Nephron progenitor cell (in vitro differentiated cells): ENCODE measurements around the gene WDR93.

ENCODE experiments used
- DNase-seq: peaks from one replicate; pipeline ENCODE4 v3.0.0; 2021
- H3K27ac Mint-ChIP-seq: 2 replicates; pipeline ENCODE4 v1.8.0; 2021; ENCODE audit warnings: mild to moderate bottlenecking, moderate library complexity, mixed read lengths
- H3K27me3 Mint-ChIP-seq: 2 replicates; pipeline ENCODE4 v1.8.0; 2021; ENCODE audit warnings: mild to moderate bottlenecking, low read depth, mixed read lengths; ENCODE audit not compliant: poor library complexity
- H3K36me3 Mint-ChIP-seq: 2 replicates; pipeline ENCODE4 v1.8.0; 2021; ENCODE audit warnings: low read depth, mixed read lengths
- H3K4me1 Mint-ChIP-seq: 2 replicates; pipeline ENCODE4 v1.8.0; 2021; ENCODE audit warnings: mixed read lengths
- H3K4me3 Mint-ChIP-seq: 2 replicates; pipeline ENCODE4 v1.8.0; 2021; ENCODE audit warnings: mild to moderate bottlenecking, moderate library complexity, mixed read lengths
- H3K9me3 Mint-ChIP-seq: 2 replicates; pipeline ENCODE4 v1.8.0; 2021; ENCODE audit warnings: mild to moderate bottlenecking, moderate library complexity, mixed read lengths
- TF ChIP-seq, protein P1 (sequence below): fragments of 200-600 bp; sonication (generic); IDR thresholded peaks from 2 replicates; pipeline ENCODE4 v1.5.0; 2021; ENCODE audit warnings: antibody characterized with exemption

Gene WDR93

DNA sequence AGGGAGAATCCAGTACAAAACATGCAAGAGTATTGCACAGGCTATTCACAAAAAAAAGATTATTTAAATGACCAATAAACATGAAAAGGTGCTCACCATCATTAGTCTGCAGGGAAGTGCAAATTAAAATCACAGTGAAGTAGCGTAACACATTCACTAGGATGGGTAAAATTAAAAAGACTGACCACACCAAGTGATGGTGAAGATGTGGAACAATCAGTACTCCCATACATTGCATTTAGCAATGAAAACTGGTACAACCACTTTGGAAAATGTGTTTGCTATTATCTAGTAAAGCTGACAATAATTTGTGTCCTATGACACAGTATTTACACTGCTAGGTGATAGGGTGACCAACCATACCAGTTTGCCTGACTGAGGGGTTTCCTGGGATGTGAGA is 34.0 kb downstream of the WDR93 start:
- Mint-ChIP-seq H3K4me3 (no peak overlapping the region), H3K36me3 (no peaks in the 10 kb centered on the region), H3K9me3 (peaks cover 9% of the 10 kb centered on the region), H3K4me1 (no peaks in the 10 kb centered on the region), H3K27ac (no peak overlapping the region), H3K27me3 (peaks cover 83% of the 10 kb centered on the region)
- no peak for DNase-seq
- TF ChIP-seq, protein P1, sequence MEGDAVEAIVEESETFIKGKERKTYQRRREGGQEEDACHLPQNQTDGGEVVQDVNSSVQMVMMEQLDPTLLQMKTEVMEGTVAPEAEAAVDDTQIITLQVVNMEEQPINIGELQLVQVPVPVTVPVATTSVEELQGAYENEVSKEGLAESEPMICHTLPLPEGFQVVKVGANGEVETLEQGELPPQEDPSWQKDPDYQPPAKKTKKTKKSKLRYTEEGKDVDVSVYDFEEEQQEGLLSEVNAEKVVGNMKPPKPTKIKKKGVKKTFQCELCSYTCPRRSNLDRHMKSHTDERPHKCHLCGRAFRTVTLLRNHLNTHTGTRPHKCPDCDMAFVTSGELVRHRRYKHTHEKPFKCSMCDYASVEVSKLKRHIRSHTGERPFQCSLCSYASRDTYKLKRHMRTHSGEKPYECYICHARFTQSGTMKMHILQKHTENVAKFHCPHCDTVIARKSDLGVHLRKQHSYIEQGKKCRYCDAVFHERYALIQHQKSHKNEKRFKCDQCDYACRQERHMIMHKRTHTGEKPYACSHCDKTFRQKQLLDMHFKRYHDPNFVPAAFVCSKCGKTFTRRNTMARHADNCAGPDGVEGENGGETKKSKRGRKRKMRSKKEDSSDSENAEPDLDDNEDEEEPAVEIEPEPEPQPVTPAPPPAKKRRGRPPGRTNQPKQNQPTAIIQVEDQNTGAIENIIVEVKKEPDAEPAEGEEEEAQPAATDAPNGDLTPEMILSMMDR, result no peak

DNA sequence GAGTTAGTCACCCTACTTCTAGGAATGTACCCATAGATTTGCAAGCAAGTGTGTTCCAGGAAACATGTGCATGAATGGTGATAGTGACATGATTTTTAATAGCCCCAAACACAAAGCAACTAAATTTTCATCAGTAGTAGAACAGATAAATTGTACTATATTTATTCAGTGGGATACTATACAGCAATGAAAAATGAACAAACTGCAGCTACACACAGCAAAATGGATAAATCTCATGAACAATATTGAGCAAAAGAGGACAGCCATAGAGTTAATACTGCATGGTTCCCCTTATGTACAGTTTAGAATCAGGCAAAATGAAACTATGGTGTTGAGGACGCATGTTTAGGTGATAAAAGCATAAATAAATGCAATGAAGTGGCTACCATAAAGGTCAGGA is 34.5 kb downstream of the WDR93 start:
- no peaks in the 10 kb centered on the region for H3K36me3 Mint-ChIP-seq

DNA sequence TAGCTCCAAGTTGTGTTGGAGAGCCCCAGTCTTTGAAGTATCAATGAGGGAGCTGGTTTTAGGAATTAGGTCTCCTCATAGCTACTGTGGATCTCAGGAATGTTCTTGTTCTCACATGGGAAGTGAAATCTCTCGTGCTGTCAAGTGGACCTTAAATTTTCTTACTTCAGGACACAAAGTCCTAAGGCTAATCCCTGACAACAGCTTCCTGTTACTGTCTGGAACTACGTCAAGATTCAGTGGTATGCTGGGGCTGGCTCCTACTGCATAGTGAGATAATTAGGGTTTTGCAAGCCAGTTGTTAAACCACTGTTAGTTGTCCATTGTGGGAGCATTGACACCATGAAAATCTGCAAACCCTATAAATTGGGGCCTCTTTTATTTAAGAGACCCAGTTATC is 37.6 kb downstream of the WDR93 start:
- DNase-seq, result no peak
- Mint-ChIP-seq H3K4me3 (no peak overlapping the region), H3K27ac (no peak overlapping the region), H3K27me3 (peaks cover 78% of the 10 kb centered on the region), H3K9me3 (peaks cover 9% of the 10 kb centered on the region), H3K4me1 (no peaks in the 10 kb centered on the region), H3K36me3 (no peaks in the 10 kb centered on the region)
- TF ChIP-seq, protein P1, result no peak

More for the DNA sequence above, 34.5 kb downstream of the WDR93 start:
- Mint-ChIP-seq H3K27ac (no peak overlapping the region), H3K9me3 (peaks cover 9% of the 10 kb centered on the region), H3K27me3 (peaks cover 83% of the 10 kb centered on the region), H3K4me3 (no peak overlapping the region), H3K4me1 (no peaks in the 10 kb centered on the region)
- TF ChIP-seq, protein P1, result no peak
- DNase-seq, result no peak

DNA sequence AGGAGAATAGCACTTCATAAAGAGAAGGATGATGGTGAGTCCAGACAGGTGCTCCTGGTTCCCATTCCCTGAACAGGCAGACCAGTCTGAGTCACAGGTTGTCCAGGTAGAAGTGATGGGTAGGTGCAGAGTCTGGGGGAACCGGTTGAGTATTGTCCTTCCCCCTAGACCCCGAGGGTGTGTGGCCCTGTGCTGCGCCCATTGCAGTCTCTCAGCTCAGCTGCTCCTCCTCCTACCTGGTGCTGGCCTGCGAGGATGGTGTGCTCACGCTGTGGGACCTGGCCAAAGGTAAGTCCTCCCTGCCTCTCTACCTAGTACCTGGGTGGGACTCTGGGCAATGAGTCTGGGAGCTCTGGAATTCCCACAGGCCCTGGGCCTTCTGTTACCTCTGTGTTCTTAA is 40.7 kb downstream of the WDR93 start:
- Mint-ChIP-seq H3K36me3 (no peaks in the 10 kb centered on the region), H3K27ac (no peak overlapping the region), H3K27me3 (peaks cover 89% of the 10 kb centered on the region), H3K9me3 (no peaks in the 10 kb centered on the region), H3K4me3 (no peak overlapping the region), H3K4me1 (peaks cover 9% of the 10 kb centered on the region)
- DNase-seq, result no peak
- TF ChIP-seq, protein P1, result no peak

DNA sequence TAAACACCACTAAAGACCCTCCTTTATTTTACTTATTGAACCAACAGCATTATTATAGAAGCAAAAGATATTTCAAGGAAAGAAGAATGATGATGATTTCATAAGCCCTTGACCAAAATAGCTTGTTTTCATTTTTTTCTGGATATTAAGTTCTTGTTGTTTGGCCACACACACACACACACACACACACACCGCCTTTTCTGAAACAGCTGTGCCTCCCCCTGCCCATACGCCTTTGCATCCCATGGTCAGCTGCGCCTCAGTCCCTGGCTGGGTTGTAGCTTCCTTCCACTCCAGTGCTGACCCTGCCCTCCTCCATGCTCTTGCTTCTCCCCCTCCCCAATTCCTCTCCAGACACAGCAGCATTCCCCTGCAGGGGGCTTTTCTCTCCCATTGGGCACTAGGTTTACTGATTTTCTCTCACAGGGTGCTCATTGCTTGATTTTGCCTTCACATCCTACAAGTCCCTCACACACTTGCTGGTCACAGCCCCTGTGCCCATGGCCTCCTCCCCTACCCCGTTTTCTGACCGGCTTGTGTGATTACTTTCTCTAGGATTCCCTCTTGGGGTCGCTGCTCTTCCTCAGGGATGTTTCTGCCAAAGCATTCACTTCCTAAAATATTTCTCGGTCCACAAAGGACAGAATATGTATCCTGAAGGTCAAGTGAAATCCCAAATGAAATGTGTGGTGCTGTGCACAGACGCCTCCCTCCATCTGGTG is 42.0 kb downstream of the WDR93 start:
- peaks cover 22% of the 10 kb centered on the region for H3K4me1 Mint-ChIP-seq
- no peak overlapping the region for H3K27ac Mint-ChIP-seq
- H3K36me3 Mint-ChIP-seq, result no peaks in the 10 kb centered on the region
- peaks cover 89% of the 10 kb centered on the region for H3K27me3 Mint-ChIP-seq
- H3K4me3 Mint-ChIP-seq, result no peak overlapping the region
- DNase-seq, result no peak
- TF ChIP-seq, protein P1, result no peak
- no peaks in the 10 kb centered on the region for H3K9me3 Mint-ChIP-seq

DNA sequence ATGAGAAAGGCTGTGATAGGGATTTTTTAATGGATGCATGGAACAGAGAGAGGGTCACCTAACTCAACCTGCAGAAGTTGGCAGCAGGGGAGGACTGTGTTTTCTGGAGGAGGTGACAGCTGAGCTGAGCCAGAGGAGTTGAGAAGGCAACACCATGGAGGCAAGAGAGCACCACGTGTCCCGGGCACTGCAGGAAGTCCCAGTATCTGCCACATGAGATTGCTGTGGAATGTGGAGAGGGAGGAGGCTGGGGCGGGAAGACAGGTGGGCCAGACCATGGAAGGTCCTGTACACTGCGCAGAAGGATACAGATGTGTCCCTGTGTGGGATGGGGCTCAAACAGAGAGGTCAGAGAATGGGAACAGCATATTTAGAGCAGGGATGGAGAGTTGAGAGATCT is 45.2 kb downstream of the WDR93 start:
- H3K36me3 Mint-ChIP-seq, result no peaks in the 10 kb centered on the region
- no peaks in the 10 kb centered on the region for H3K9me3 Mint-ChIP-seq
- DNase-seq, result no peak
- no peak overlapping the region for H3K27ac Mint-ChIP-seq
- TF ChIP-seq, protein P1, result no peak
- peaks cover 88% of the 10 kb centered on the region for H3K27me3 Mint-ChIP-seq
- H3K4me3 Mint-ChIP-seq, result no peak overlapping the region
- peaks cover 24% of the 10 kb centered on the region for H3K4me1 Mint-ChIP-seq
